A673 (cell line): Measurements from ENCODE around the gene TMEM198. TPM values are rescaled to one million over a fixed set of nuclear protein-coding genes. Genes with fewer than 3 reads are reported as not detected.

Experiments
- BruUV-seq: library from RNA; stranded (reverse); fragments of 400-500 nt; replicated peaks from 2 replicates; lab custom pipeline; 2021; lab: Mats Ljungman, UMichigan
- CTCF ChIA-PET: fragments of 300-600 bp; sonication (Branson Sonifier 250); formaldehyde crosslinking; loops from one replicate; lab custom pipeline; 2022; ENCODE audit warnings: antibody characterized with exemption; lab: Charles Lee
- POLR2A ChIA-PET: fragments of 300-600 bp; sonication (Branson Sonifier 250); formaldehyde crosslinking; loops from one replicate; lab custom pipeline; 2022; ENCODE audit warnings: antibody characterized with exemption; ENCODE audit not compliant: low non-redundant PET; lab: Charles Lee
- DNase-seq: peaks from one replicate; pipeline ENCODE4 v3.0.0-alpha.2; 2015; ENCODE audit warnings: low spot score
- H3K27ac ChIP-seq: fragments of 200-600 bp; sonication (generic); 2 replicates; pipeline ENCODE4 v1.5.1; 2016; ENCODE audit warnings: mixed run types, low read depth, mild to moderate bottlenecking, mixed read lengths, antibody characterized with exemption, low read length; ENCODE audit not compliant: poor library complexity, severe bottlenecking
- H3K27me3 ChIP-seq: fragments of 200-600 bp; sonication (generic); replicated peaks from 2 replicates; pipeline ENCODE4 v1.6.1; 2017; ENCODE audit warnings: mixed run types, low read depth, mild to moderate bottlenecking, mixed read lengths, antibody characterized with exemption, low read length; ENCODE audit not compliant: insufficient read depth, poor library complexity
- H3K36me3 ChIP-seq: fragments of 200-600 bp; sonication (generic); 2 replicates; pipeline ENCODE4 v1.6.1; 2016; ENCODE audit warnings: mixed run types, mild to moderate bottlenecking, mixed read lengths, antibody characterized with exemption, low read length; ENCODE audit not compliant: insufficient read depth, poor library complexity, severe bottlenecking
- H3K4me1 ChIP-seq: fragments of 200-600 bp; sonication (generic); 2 replicates; pipeline ENCODE4 v1.6.1; 2017; ENCODE audit warnings: mixed run types, mild to moderate bottlenecking, mixed read lengths, antibody characterized with exemption, low read length; ENCODE audit not compliant: insufficient read depth, poor library complexity, severe bottlenecking
- H3K4me3 ChIP-seq: fragments of 200-600 bp; sonication (generic); 2 replicates; pipeline ENCODE4 v1.5.1; 2016; ENCODE audit warnings: low read depth, mixed run types, mild to moderate bottlenecking, mixed read lengths, low read length; ENCODE audit not compliant: poor library complexity, severe bottlenecking
- H3K9me3 ChIP-seq: fragments of 200-600 bp; sonication (generic); 2 replicates; pipeline ENCODE4 v1.6.1; 2016; ENCODE audit warnings: mixed run types, low read depth, mild to moderate bottlenecking, mixed read lengths, antibody characterized with exemption, low read length; ENCODE audit not compliant: poor library complexity, severe bottlenecking
- EZH2 ChIP-seq: fragments of 200-600 bp; sonication (generic); IDR thresholded peaks from 2 replicates; pipeline ENCODE4 v1.6.1; 2017; ENCODE audit warnings: borderline replicate concordance, low read depth, mild to moderate bottlenecking, mixed read lengths, antibody characterized with exemption, low read length; ENCODE audit not compliant: poor library complexity, severe bottlenecking
- intact Hi-C: fragments of 100-400 bp; cut with micrococcal nuclease; formaldehyde crosslinking; loops from one replicate; pipeline ENCODE4 v1.10.0; 2022; ENCODE audit not compliant: unreplicated experiment
- total RNA-seq: library from RNA; stranded (reverse); gene quantifications from 2 replicates; pipeline ENCODE4 v1.2.3, GENCODE V29; 2021
- TF ChIP-seq, protein P1 (sequence below): fragments of 300-800, 200-600 bp; sonication (generic); conservative IDR thresholded peaks from 2 replicates; pipeline ENCODE4 v1.5.1; 2017; ENCODE audit warnings: low read depth, mild to moderate bottlenecking, antibody characterized with exemption, low read length, moderate library complexity, mixed read lengths

Gene TMEM198
- total RNA-seq, 1 experiment from 2014 or later, result 4.6 TPM

DNA sequence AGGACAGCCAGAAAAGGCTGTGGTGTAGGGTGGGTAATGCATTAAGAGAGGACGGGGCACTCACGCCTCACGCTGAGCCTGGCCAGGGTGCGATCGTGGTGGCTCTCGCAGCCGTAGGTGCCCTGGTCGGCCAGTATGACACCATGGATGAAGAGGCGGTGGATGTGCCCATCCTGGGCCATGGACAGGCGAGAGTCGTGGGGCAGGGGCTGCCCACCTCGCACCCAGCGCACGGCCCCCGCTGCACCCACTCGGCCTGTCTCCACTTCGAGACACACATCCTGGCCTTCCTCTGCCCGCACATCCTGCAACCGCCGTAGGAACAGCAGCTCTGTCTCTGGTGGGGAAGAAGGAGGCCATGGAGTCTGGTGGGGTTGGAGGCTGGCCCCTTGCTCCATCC, 12.1 kb downstream of the TMEM198 start:
- no peaks in the 10 kb centered on the region for H3K27me3 ChIP-seq
- intact Hi-C loops, result no loop called here
- ChIA-PET CTCF (no interaction called here), POLR2A (no interaction called here)
- DNase-seq, result no peak
- H3K4me3 ChIP-seq, result no peak overlapping the region
- TF ChIP-seq, protein P1, sequence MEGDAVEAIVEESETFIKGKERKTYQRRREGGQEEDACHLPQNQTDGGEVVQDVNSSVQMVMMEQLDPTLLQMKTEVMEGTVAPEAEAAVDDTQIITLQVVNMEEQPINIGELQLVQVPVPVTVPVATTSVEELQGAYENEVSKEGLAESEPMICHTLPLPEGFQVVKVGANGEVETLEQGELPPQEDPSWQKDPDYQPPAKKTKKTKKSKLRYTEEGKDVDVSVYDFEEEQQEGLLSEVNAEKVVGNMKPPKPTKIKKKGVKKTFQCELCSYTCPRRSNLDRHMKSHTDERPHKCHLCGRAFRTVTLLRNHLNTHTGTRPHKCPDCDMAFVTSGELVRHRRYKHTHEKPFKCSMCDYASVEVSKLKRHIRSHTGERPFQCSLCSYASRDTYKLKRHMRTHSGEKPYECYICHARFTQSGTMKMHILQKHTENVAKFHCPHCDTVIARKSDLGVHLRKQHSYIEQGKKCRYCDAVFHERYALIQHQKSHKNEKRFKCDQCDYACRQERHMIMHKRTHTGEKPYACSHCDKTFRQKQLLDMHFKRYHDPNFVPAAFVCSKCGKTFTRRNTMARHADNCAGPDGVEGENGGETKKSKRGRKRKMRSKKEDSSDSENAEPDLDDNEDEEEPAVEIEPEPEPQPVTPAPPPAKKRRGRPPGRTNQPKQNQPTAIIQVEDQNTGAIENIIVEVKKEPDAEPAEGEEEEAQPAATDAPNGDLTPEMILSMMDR, result no peak
- no peaks in the 10 kb centered on the region for H3K9me3 ChIP-seq
- no TSS peak for BruUV-seq
- H3K36me3 ChIP-seq, result no peaks in the 10 kb centered on the region
- no peaks in the 10 kb centered on the region for H3K4me1 ChIP-seq
- no peak overlapping the region for H3K27ac ChIP-seq

DNA sequence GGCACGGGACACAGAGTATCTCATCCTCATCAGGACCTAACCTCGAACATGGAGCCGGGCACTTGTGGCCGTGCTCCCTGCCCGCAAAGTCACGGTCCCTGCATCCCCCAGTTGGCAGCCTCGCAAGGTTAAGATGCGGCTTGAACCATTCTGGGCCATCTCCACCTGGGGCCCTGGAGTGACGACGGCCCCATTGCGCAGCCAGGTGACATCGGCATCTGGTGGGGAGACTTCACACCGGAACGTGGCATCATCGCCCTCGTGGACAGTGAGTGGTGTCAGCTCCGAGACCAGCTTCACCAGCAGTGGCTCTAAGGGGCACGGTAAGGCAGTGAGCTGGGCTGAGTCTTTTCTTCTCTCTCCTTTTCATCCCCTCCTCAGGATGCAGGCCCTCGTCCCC, 12.6 kb downstream of the TMEM198 start:
- H3K4me3 ChIP-seq, result no peak overlapping the region
- H3K27ac ChIP-seq, result no peak overlapping the region
- ChIA-PET CTCF (no interaction called here), POLR2A (no interaction called here)
- H3K4me1 ChIP-seq, result no peaks in the 10 kb centered on the region
- H3K36me3 ChIP-seq, result no peaks in the 10 kb centered on the region
- no peaks in the 10 kb centered on the region for H3K27me3 ChIP-seq
- intact Hi-C loops, result no loop called here
- H3K9me3 ChIP-seq, result no peaks in the 10 kb centered on the region
- BruUV-seq, result no TSS peak
- no peak for DNase-seq
- TF ChIP-seq, protein P1, result no peak
- no peak for TF ChIP-seq EZH2

GRCh38 chr2:219557320-219557719, 13.5 kb downstream of the TMEM198 start:
- no peak overlapping the region for H3K27ac ChIP-seq
- BruUV-seq, result no TSS peak
- no peaks in the 10 kb centered on the region for H3K4me1 ChIP-seq
- H3K36me3 ChIP-seq, result no peaks in the 10 kb centered on the region
- ChIA-PET CTCF (no interaction called here), POLR2A (no interaction called here)
- no peak for DNase-seq
- no peaks in the 10 kb centered on the region for H3K27me3 ChIP-seq
- intact Hi-C loops, result no loop called here
- TF ChIP-seq, protein P1, result no peak
- no peak for TF ChIP-seq EZH2
- H3K9me3 ChIP-seq, result no peaks in the 10 kb centered on the region
- no peak overlapping the region for H3K4me3 ChIP-seq
